A549 (cell line): ENCODE results near the gene GLIPR2.

Experiments used
- MYC ChIP-seq: IDR thresholded peaks from 2 replicates; pipeline ENCODE4 v1.6.1; 2012; ENCODE audit warnings: mild to moderate bottlenecking, inconsistent platforms, low read length, improper control_type of control experiment, borderline replicate concordance
- SMC3 ChIP-seq: fragments of >200 bp; sonication (Bioruptor Twin); formaldehyde crosslinking; IDR thresholded peaks from 3 replicates; pipeline ENCODE4 v1.6.1; 2018; ENCODE audit warnings: inconsistent platforms
- USF2 ChIP-seq: fragments of 450-650 bp; IDR thresholded peaks from 2 replicates; pipeline ENCODE4 v1.6.1; 2014; ENCODE audit warnings: antibody characterized with exemption

DNA sequence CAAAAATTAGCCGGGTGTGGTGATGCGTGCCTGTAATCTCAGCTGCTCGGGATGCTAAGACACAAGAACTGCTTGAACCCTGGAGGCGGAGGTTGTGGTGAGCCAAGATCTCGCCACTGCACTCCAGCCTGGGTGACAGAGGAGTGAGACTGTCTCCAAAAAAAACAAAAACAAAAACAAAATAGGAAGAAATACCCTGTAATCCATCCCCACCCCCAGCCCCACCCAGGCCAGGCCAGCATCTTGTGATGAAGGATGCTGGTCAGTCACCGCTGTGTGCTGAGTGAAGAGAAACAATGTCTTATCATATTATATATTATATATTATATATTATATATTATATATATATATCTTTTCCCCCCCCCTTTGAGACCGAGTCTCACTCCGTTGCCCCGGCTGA is 17.2 kb downstream of the GLIPR2 start:
- no peak for TF ChIP-seq MYC
- no peak for TF ChIP-seq USF2
- no peak for TF ChIP-seq SMC3
